CD4-positive, CD25-positive, alpha-beta regulatory T cell (primary cell): ENCODE results near the gene LMNTD2. TPM values are rescaled to one million over a fixed set of nuclear protein-coding genes. Genes with fewer than 3 reads are reported as not detected.

ENCODE experiments used
- ATAC-seq, 2 donors: fragments of 150-1000 bp; cut with Tn5 transposase; one replicate each; pipeline ENCODE4 v1.10.0; 2021; ENCODE audit warnings: low read depth in 2 of 2, moderate number of reproducible peaks in 2 of 2, moderate library complexity in 1 of 2
- DNase-seq, 3 donors: peaks; one replicate each; pipeline versions ENCODE4 v3.0.0 to v3.0.0-alpha.2; 2012 to 2022; ENCODE audit warnings: mixed read lengths in 1 of 3
- H3K27ac ChIP-seq: one replicate; pipeline ENCODE4 v1.7.0; 2013; ENCODE audit warnings: mild to moderate bottlenecking, low read length; ENCODE audit not compliant: insufficient read depth, poor library complexity, severe bottlenecking
- H3K27me3 ChIP-seq: one replicate; pipeline ENCODE4 v1.7.0; 2013; ENCODE audit warnings: low read length; ENCODE audit not compliant: control insufficient read depth, insufficient read depth
- H3K36me3 ChIP-seq: one replicate; pipeline ENCODE4 v1.7.0; 2013; ENCODE audit warnings: mild to moderate bottlenecking, low read length, moderate library complexity; ENCODE audit not compliant: control insufficient read depth, insufficient read depth
- H3K4me1 ChIP-seq: 2 replicates; pipeline ENCODE4 v1.7.0; 2013; ENCODE audit warnings: mild to moderate bottlenecking, low read length; ENCODE audit not compliant: insufficient read depth, control insufficient read depth, poor library complexity, severe bottlenecking
- H3K4me3 ChIP-seq: one replicate; pipeline ENCODE4 v1.7.0; 2013; ENCODE audit warnings: low read depth, mild to moderate bottlenecking, low read length, moderate library complexity
- H3K9me3 ChIP-seq, 2 experiments: 1 replicate in 1 of 2; 2 replicates in 1 of 2; pipeline ENCODE4 v1.7.0; 2013; ENCODE audit warnings: low read length in 2 of 2, mild to moderate bottlenecking in 1 of 2, moderate library complexity in 1 of 2; ENCODE audit not compliant: control insufficient read depth in 2 of 2
- H3K27ac Mint-ChIP-seq, 3 donors: one replicate each; pipeline ENCODE4 v1.8.0; 2020 to 2022; ENCODE audit warnings: mild to moderate bottlenecking in 3 of 3, mixed read lengths in 3 of 3, moderate library complexity in 2 of 3
- H3K27me3 Mint-ChIP-seq: one replicate; pipeline ENCODE4 v1.8.0; 2022; ENCODE audit warnings: mild to moderate bottlenecking, mixed read lengths
- H3K36me3 Mint-ChIP-seq: one replicate; pipeline ENCODE4 v1.8.0; 2020; ENCODE audit warnings: mixed read lengths
- H3K4me1 Mint-ChIP-seq, 4 donors: one replicate each; pipeline ENCODE4 v1.8.0; 2020 to 2022; ENCODE audit warnings: mixed read lengths in 4 of 4, mild to moderate bottlenecking in 1 of 4
- H3K4me3 Mint-ChIP-seq, 4 donors: one replicate each; pipeline ENCODE4 v1.8.0; 2020 to 2022; ENCODE audit warnings: mild to moderate bottlenecking in 4 of 4, mixed read lengths in 4 of 4, moderate library complexity in 3 of 4
- H3K9me3 Mint-ChIP-seq, 7 donors: one replicate each; pipeline ENCODE4 v1.8.0; 2020 to 2022; ENCODE audit warnings: mixed read lengths in 7 of 7, mild to moderate bottlenecking in 3 of 7, moderate library complexity in 2 of 7
- polyA plus RNA-seq, 4 donors: library from polyadenylated mRNA; unstranded; fragments of 300-500 nt; fragmentation: Illumina TruSeq; gene quantifications; one replicate each; pipeline ENCODE4 v1.2.3, GENCODE V29; 2021
- total RNA-seq: library from RNA; stranded (reverse); gene quantifications from one replicate; pipeline ENCODE4 v1.2.3, GENCODE V29; 2022

The LMNTD2 gene
- total and polyA plus RNA-seq, 5 donors from 2014 or later = 0.79 to 5.1 (median 1.1) TPM

GRCh38 chr11:563812-564578, 3.5 kb upstream of the LMNTD2 start:
- DNase-seq = no peak
- peaks cover 0 to 23% (median 6%) of the 10 kb centered on the region in 4 donors for H3K4me1 Mint-ChIP-seq
- H3K4me3 Mint-ChIP-seq = peak overlapping the region in 2 of 4 donors; percentile 43 to 56
- no peaks in the 10 kb centered on the region for H3K36me3 ChIP-seq
- H3K9me3 Mint-ChIP-seq = no peaks in the 10 kb centered on the region
- H3K27ac Mint-ChIP-seq = peak overlapping the region in 1 of 3 donors; percentile 36
- no peak overlapping the region for H3K27ac ChIP-seq
- no peaks in the 10 kb centered on the region for H3K9me3 ChIP-seq
- no peaks in the 10 kb centered on the region for H3K36me3 Mint-ChIP-seq
- ATAC-seq = no peak
- H3K27me3 ChIP-seq = no peaks in the 10 kb centered on the region
- H3K4me1 ChIP-seq = peaks cover 28% of the 10 kb centered on the region
- no peak overlapping the region for H3K4me3 ChIP-seq
- H3K27me3 Mint-ChIP-seq = no peaks in the 10 kb centered on the region

- ATAC-seq (no peak), DNase-seq (no peak)
- H3K27me3 ChIP-seq = no peaks in the 10 kb centered on the region
- no peak overlapping the region for H3K27ac ChIP-seq
- Mint-ChIP-seq H3K4me3 (peak overlapping the region in 2 of 4 donors; percentile 19 to 56), H3K27me3 (no peaks in the 10 kb centered on the region), H3K27ac (no peak overlapping the region), H3K9me3 (no peaks in the 10 kb centered on the region), H3K36me3 (no peaks in the 10 kb centered on the region), H3K4me1 (peaks cover 0 to 25% (median 6%) of the 10 kb centered on the region in 4 donors)
- H3K4me1 ChIP-seq = peaks cover 26% of the 10 kb centered on the region
- no peak overlapping the region for H3K4me3 ChIP-seq
- no peaks in the 10 kb centered on the region for H3K36me3 ChIP-seq
- no peaks in the 10 kb centered on the region for H3K9me3 ChIP-seq
These were observed 2.7 kb upstream of the LMNTD2 start for GRCh38 chr11:563066-563811.

- DNase-seq (no peak), ATAC-seq (no peak)
- Histone ChIP-seq H3K27me3 (no peaks in the 10 kb centered on the region), H3K27ac (no peak overlapping the region), H3K9me3 (no peaks in the 10 kb centered on the region), H3K36me3 (no peaks in the 10 kb centered on the region), H3K4me3 (no peak overlapping the region), H3K4me1 (peaks cover 23% of the 10 kb centered on the region)
- no peak overlapping the region for H3K27ac Mint-ChIP-seq
- H3K4me1 Mint-ChIP-seq = peaks cover 0 to 20% (median 8%) of the 10 kb centered on the region in 4 donors
- H3K9me3 Mint-ChIP-seq = no peaks in the 10 kb centered on the region
- peaks cover 4% of the 10 kb centered on the region for H3K27me3 Mint-ChIP-seq
- no peaks in the 10 kb centered on the region for H3K36me3 Mint-ChIP-seq
- H3K4me3 Mint-ChIP-seq = peak overlapping the region; percentile 88 to 94 (median 92)
These were observed 1.6 kb upstream of the LMNTD2 start for GRCh38 chr11:562046-562645.

GRCh38 chr11:561148-562003, 838 bp upstream of the LMNTD2 start:
- Mint-ChIP-seq H3K27me3 (peaks cover 4% of the 10 kb centered on the region), H3K4me1 (peaks cover 0 to 22% (median 8%) of the 10 kb centered on the region in 4 donors), H3K4me3 (peak overlapping the region; percentile 88 to 94 (median 92)), H3K36me3 (no peaks in the 10 kb centered on the region), H3K9me3 (no peaks in the 10 kb centered on the region), H3K27ac (peak overlapping the region in 2 of 3 donors; percentile 60 to 87)
- DNase-seq (peak in 2 of 3 donors; percentile 33 to 36), ATAC-seq (peak in 1 of 2 donors; percentile 23)
- H3K9me3 ChIP-seq = no peaks in the 10 kb centered on the region
- no peaks in the 10 kb centered on the region for H3K36me3 ChIP-seq
- H3K4me1 ChIP-seq = peaks cover 24% of the 10 kb centered on the region
- peak overlapping the region; percentile 7 for H3K4me3 ChIP-seq
- no peaks in the 10 kb centered on the region for H3K27me3 ChIP-seq
- peak overlapping the region; percentile 55 for H3K27ac ChIP-seq

- Histone ChIP-seq H3K9me3 (no peaks in the 10 kb centered on the region), H3K27ac (peak overlapping the region; percentile 70), H3K36me3 (no peaks in the 10 kb centered on the region), H3K27me3 (no peaks in the 10 kb centered on the region), H3K4me3 (no peak overlapping the region), H3K4me1 (peaks cover 37% of the 10 kb centered on the region)
- Mint-ChIP-seq H3K27ac (peak overlapping the region; percentile 65 to 91 (median 69)), H3K9me3 (no peaks in the 10 kb centered on the region), H3K4me1 (peaks cover 0 to 22% (median 8%) of the 10 kb centered on the region in 4 donors), H3K4me3 (peak overlapping the region; percentile 77 to 93 (median 81)), H3K27me3 (peaks cover 4% of the 10 kb centered on the region), H3K36me3 (no peaks in the 10 kb centered on the region)
- ATAC-seq (no peak), DNase-seq (peak in 1 of 3 donors; percentile 27)
These were observed 730 bp downstream of the LMNTD2 start for GRCh38 chr11:559712-560304.

- no peak overlapping the region for H3K27ac ChIP-seq
- Mint-ChIP-seq H3K27me3 (peaks cover 4% of the 10 kb centered on the region), H3K4me1 (peaks cover 0 to 22% (median 8%) of the 10 kb centered on the region in 4 donors), H3K9me3 (no peaks in the 10 kb centered on the region), H3K4me3 (peak overlapping the region in 2 of 4 donors; percentile 79 to 93), H3K36me3 (no peaks in the 10 kb centered on the region), H3K27ac (no peak overlapping the region)
- H3K4me1 ChIP-seq = peaks cover 44% of the 10 kb centered on the region
- H3K9me3 ChIP-seq = no peaks in the 10 kb centered on the region
- DNase-seq = peak in 1 of 3 donors; percentile 30
- H3K4me3 ChIP-seq = no peak overlapping the region
- H3K36me3 ChIP-seq = no peaks in the 10 kb centered on the region
- no peak for ATAC-seq
- no peaks in the 10 kb centered on the region for H3K27me3 ChIP-seq
These were observed 1.4 kb downstream of the LMNTD2 start for GRCh38 chr11:559020-559620.
